Activated CD8-positive, alpha-beta T cell treated with anti-CD3 and anti-CD28 coated beads for 36 hours (primary cell): Measurements from ENCODE around the gene MRPS27. TPM values are rescaled to one million over a fixed set of nuclear protein-coding genes. Genes with fewer than 3 reads are reported as not detected.

Source experiments
- ATAC-seq: fragments of 200-7000 bp; cut with Tn5 transposase; one replicate; pipeline ENCODE4 v1.10.0; 2021; ENCODE audit warnings: mild to moderate bottlenecking, moderate library complexity
- CTCF ChIA-PET: fragments of 350-600 bp; sonication (Branson Sonifier 250); formaldehyde crosslinking; loops from one replicate; lab custom pipeline; 2021; ENCODE audit warnings: antibody characterized with exemption; lab: Charles Lee
- POLR2A ChIA-PET: fragments of 350-600 bp; sonication (Branson Sonifier 250); formaldehyde crosslinking; loops from one replicate; lab custom pipeline; 2021; ENCODE audit warnings: antibody characterized with exemption; lab: Charles Lee
- DNase-seq: peaks from one replicate; pipeline ENCODE4 v3.0.0-alpha.2; 2020
- H3K27ac Mint-ChIP-seq: one replicate; pipeline ENCODE4 v1.8.0; 2021; ENCODE audit warnings: mild to moderate bottlenecking, mixed read lengths
- H3K27me3 Mint-ChIP-seq: one replicate; pipeline ENCODE4 v1.8.0; 2021; ENCODE audit warnings: mixed read lengths
- H3K36me3 Mint-ChIP-seq: one replicate; pipeline ENCODE4 v1.8.0; 2021; ENCODE audit warnings: low read depth, mixed read lengths
- H3K4me1 Mint-ChIP-seq: one replicate; pipeline ENCODE4 v1.8.0; 2021; ENCODE audit warnings: low read depth, mixed read lengths
- H3K4me3 Mint-ChIP-seq: one replicate; pipeline ENCODE4 v1.8.0; 2021; ENCODE audit warnings: mild to moderate bottlenecking, moderate library complexity, mixed read lengths
- H3K9me3 Mint-ChIP-seq: one replicate; pipeline ENCODE4 v1.8.0; 2021; ENCODE audit warnings: mixed read lengths
- intact Hi-C: fragments of 100-400 bp; cut with micrococcal nuclease; formaldehyde crosslinking; loops from one replicate; pipeline ENCODE4 v1.10.0; 2022
- total RNA-seq, 2 experiments: library from RNA; stranded (reverse); gene quantifications; one replicate each; pipeline ENCODE4 v1.2.3, GENCODE V29; 2021
- TF ChIP-seq, protein P1 (sequence below): fragments of 200-600 bp; IDR thresholded peaks from one replicate; pipeline ENCODE4 v1.8.0; 2022; ENCODE audit warnings: antibody characterized with exemption, mild to moderate bottlenecking

Gene MRPS27
- total RNA-seq, 2 experiments from 2014 or later, result 91.5 to 99.1 TPM

DNA sequence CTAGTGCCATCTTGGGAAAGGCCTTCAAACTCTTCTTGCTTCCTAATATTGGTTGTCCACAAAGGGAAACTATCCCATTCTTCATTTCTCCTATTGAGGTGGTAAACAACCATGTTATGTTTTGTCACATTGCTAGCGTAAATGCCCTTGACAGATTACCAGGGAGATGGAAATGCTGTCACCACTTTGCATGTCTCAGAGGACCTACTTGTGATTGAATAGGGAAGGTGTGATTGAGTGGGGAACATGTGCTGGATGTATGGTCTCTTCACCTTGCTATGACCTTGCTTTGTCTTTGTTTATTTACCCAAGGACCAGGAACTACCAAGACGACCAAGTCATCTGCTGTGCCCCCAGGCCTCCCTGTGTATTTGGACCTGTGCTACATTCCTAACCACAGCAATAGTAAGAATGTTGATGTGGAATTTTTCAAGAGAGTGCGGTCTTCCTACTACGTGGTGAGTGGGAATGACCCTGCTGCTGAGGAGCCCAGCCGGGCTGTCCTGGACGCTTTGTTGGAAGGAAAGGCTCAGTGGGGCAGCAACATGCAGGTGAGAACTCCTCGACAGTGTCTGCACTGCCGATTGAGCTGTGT is 116.7 kb downstream of the MRPS27 start:
- Mint-ChIP-seq H3K4me3 (no peak overlapping the region), H3K9me3 (no peaks in the 10 kb centered on the region), H3K4me1 (peaks cover 5% of the 10 kb centered on the region), H3K36me3 (peaks cover 4% of the 10 kb centered on the region), H3K27me3 (peaks cover 7% of the 10 kb centered on the region), H3K27ac (no peak overlapping the region)
- TF ChIP-seq, protein P1, sequence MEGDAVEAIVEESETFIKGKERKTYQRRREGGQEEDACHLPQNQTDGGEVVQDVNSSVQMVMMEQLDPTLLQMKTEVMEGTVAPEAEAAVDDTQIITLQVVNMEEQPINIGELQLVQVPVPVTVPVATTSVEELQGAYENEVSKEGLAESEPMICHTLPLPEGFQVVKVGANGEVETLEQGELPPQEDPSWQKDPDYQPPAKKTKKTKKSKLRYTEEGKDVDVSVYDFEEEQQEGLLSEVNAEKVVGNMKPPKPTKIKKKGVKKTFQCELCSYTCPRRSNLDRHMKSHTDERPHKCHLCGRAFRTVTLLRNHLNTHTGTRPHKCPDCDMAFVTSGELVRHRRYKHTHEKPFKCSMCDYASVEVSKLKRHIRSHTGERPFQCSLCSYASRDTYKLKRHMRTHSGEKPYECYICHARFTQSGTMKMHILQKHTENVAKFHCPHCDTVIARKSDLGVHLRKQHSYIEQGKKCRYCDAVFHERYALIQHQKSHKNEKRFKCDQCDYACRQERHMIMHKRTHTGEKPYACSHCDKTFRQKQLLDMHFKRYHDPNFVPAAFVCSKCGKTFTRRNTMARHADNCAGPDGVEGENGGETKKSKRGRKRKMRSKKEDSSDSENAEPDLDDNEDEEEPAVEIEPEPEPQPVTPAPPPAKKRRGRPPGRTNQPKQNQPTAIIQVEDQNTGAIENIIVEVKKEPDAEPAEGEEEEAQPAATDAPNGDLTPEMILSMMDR, result no peak
- ATAC-seq, result no peak
- POLR2A ChIA-PET, result no interaction called here
- CTCF ChIA-PET, result no interaction called here
- intact Hi-C loops, result no loop called here
- DNase-seq, result no peak

DNA sequence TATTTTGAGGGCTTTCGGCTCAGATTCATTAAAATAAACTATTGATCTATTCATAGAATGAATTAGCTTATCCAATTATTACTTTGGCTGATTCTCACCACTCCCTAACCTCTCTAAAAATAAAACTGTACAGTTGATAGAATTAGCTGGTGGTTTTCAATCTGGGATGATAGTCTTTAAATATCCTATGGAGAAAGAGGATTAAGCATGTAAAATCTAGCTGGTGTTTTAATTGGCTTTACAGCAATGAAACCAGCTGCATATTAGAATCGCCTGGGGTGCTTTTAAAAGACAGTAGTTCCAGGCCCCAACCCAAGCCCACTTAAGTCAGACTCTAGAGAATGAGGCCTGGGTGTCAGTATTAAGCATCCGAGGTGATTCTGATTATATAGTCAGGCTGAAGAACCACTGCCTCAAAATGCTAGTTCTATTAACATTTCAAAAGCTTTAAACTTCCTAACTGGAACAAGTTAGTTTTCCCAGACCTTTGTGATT is 117.7 kb downstream of the MRPS27 start:
- no peaks in the 10 kb centered on the region for H3K9me3 Mint-ChIP-seq
- H3K27ac Mint-ChIP-seq, result no peak overlapping the region

DNA sequence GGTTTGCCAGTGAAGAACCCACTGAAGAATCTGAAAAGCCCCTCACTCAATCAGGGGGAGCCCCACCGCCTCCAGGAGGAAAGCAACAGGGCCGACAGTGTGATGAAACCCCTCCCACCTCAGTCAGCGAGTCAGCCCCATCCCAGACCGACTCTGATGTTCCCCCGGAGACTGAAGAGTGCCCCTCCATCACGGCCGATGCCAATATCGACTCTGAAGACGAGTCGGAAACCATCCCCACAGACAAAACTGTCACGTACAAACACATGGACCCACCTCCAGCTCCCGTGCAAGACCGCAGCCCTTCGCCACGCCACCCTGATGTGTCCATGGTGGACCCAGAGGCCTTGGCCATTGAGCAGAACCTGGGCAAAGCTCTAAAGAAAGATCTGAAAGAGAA is 120.4 kb downstream of the MRPS27 start:
- Mint-ChIP-seq H3K27me3 (peaks cover 25% of the 10 kb centered on the region), H3K9me3 (no peaks in the 10 kb centered on the region), H3K27ac (no peak overlapping the region), H3K4me3 (no peak overlapping the region), H3K4me1 (peaks cover 8% of the 10 kb centered on the region), H3K36me3 (no peaks in the 10 kb centered on the region)
- ATAC-seq (no peak), DNase-seq (no peak)
- ChIA-PET POLR2A (no interaction called here), CTCF (no interaction called here)
- TF ChIP-seq, protein P1, result no peak
- intact Hi-C loops, result no loop called here

More for the DNA sequence above, 117.7 kb downstream of the MRPS27 start:
- CTCF ChIA-PET, result no interaction called here
- TF ChIP-seq, protein P1, result no peak
- POLR2A ChIA-PET, result no interaction called here
- DNase-seq, result no peak
- intact Hi-C loops, result no loop called here
- no peak for ATAC-seq
- Mint-ChIP-seq H3K36me3 (peaks cover 4% of the 10 kb centered on the region), H3K4me1 (peaks cover 5% of the 10 kb centered on the region), H3K27me3 (peaks cover 12% of the 10 kb centered on the region), H3K4me3 (no peak overlapping the region)

DNA sequence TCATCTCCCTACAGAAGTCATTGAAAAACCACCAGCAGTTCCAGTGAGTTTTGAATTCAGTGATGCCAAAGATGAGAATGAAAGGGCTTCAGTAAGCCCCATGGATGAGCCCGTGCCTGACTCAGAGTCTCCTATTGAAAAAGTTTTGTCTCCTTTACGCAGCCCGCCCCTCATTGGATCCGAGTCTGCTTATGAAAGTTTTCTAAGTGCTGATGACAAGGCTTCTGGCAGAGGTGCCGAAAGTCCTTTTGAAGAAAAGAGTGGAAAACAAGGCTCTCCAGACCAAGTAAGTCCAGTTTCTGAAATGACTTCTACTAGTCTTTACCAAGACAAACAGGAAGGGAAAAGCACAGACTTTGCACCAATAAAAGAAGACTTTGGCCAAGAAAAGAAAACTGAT is 122.6 kb downstream of the MRPS27 start:
- H3K36me3 Mint-ChIP-seq, result no peaks in the 10 kb centered on the region
- CTCF ChIA-PET, result no interaction called here
- H3K27ac Mint-ChIP-seq, result no peak overlapping the region
- H3K9me3 Mint-ChIP-seq, result no peaks in the 10 kb centered on the region
- ATAC-seq, result no peak
- H3K4me1 Mint-ChIP-seq, result peaks cover 9% of the 10 kb centered on the region
- DNase-seq, result no peak
- TF ChIP-seq, protein P1, result no peak
- H3K27me3 Mint-ChIP-seq, result peaks cover 34% of the 10 kb centered on the region
- H3K4me3 Mint-ChIP-seq, result no peak overlapping the region
- POLR2A ChIA-PET, result no interaction called here
- intact Hi-C loops, result no loop called here

DNA sequence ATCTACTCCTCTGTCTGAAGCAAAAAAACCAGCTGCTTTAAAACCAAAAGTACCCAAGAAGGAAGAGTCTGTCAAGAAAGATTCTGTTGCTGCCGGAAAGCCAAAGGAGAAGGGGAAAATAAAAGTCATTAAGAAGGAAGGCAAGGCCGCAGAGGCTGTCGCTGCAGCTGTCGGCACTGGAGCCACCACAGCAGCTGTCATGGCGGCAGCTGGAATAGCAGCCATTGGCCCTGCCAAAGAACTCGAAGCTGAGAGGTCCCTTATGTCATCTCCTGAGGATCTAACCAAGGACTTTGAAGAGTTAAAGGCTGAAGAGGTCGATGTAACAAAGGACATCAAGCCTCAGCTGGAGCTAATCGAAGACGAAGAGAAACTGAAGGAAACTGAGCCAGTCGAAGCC is 124.5 kb downstream of the MRPS27 start:
- POLR2A ChIA-PET, result no interaction called here
- Mint-ChIP-seq H3K4me1 (peaks cover 9% of the 10 kb centered on the region), H3K36me3 (no peaks in the 10 kb centered on the region), H3K27me3 (peaks cover 39% of the 10 kb centered on the region), H3K4me3 (no peak overlapping the region), H3K9me3 (no peaks in the 10 kb centered on the region), H3K27ac (no peak overlapping the region)
- no peak for DNase-seq
- TF ChIP-seq, protein P1, result no peak
- ATAC-seq, result no peak
- CTCF ChIA-PET, result no interaction called here
- intact Hi-C loops, result no loop called here
